GM23338 (cell line): ENCODE data around the gene MLKL. TPM values are rescaled to one million over a fixed set of nuclear protein-coding genes. Genes with fewer than 3 reads are reported as not detected.

Experiments
- ATAC-seq: fragments of 200-7000 bp; cut with Tn5 transposase; 3 replicates; pipeline ENCODE4 v1.9.1; 2020
- DNase-seq: peaks from one replicate; pipeline ENCODE4 v3.0.0-alpha.2; 2015; ENCODE audit warnings: low spot score
- H2AFZ ChIP-seq: fragments of 200-600 bp; sonication (generic); 2 replicates; pipeline ENCODE4 v1.8.0; 2016; ENCODE audit warnings: antibody characterized with exemption, mild to moderate bottlenecking, moderate library complexity
- H3F3A ChIP-seq: fragments of 200-600 bp; sonication (generic); replicated peaks from 2 replicates; pipeline ENCODE4 v1.8.0; 2017; ENCODE audit warnings: antibody characterized with exemption, mixed run types, low read depth
- H3K27ac ChIP-seq: fragments of 200-600 bp; sonication (generic); 2 replicates; pipeline ENCODE4 v1.6.1; 2016; ENCODE audit warnings: low read depth
- H3K27me3 ChIP-seq: fragments of 200-600 bp; sonication (generic); 2 replicates; pipeline ENCODE4 v1.8.0; 2016; ENCODE audit warnings: mild to moderate bottlenecking, mixed run types, moderate library complexity; ENCODE audit not compliant: insufficient read depth
- H3K36me3 ChIP-seq: fragments of 200-600 bp; sonication (generic); 2 replicates; pipeline ENCODE4 v1.8.0; 2016; ENCODE audit warnings: mild to moderate bottlenecking; ENCODE audit not compliant: insufficient read depth
- H3K4me1 ChIP-seq: fragments of 200-600 bp; sonication (generic); 2 replicates; pipeline ENCODE4 v1.8.0; 2016; ENCODE audit warnings: mild to moderate bottlenecking, moderate library complexity; ENCODE audit not compliant: insufficient read depth
- H3K4me2 ChIP-seq: fragments of 200-600 bp; sonication (generic); 2 replicates; pipeline ENCODE4 v1.7.1; 2017; ENCODE audit warnings: mixed run types
- H3K4me3 ChIP-seq: fragments of 200-600 bp; sonication (generic); 2 replicates; pipeline ENCODE4 v1.6.1; 2016; ENCODE audit warnings: mixed run types
- H3K79me2 ChIP-seq: fragments of 200-600 bp; sonication (generic); replicated peaks from 2 replicates; pipeline ENCODE4 v1.8.0; 2017; ENCODE audit warnings: mild to moderate bottlenecking; ENCODE audit not compliant: insufficient read depth
- H3K9me2 ChIP-seq: fragments of 200-600 bp; sonication (generic); 2 replicates; pipeline ENCODE4 v1.8.0; 2017; ENCODE audit not compliant: insufficient read depth
- H4K20me1 ChIP-seq: fragments of 200-600 bp; sonication (generic); replicated peaks from 2 replicates; pipeline ENCODE4 v1.8.0; 2017; ENCODE audit warnings: mild to moderate bottlenecking; ENCODE audit not compliant: insufficient read depth
- H3K27ac Mint-ChIP-seq: 2 replicates; pipeline ENCODE4 v1.8.0; 2020; ENCODE audit warnings: inconsistent platforms, mild to moderate bottlenecking, moderate library complexity, mixed read lengths
- H3K27me3 Mint-ChIP-seq: 3 replicates; pipeline ENCODE4 v1.8.0; 2022; ENCODE audit warnings: low read depth, mild to moderate bottlenecking, moderate library complexity, mixed read lengths, inconsistent platforms; ENCODE audit not compliant: insufficient read depth, poor library complexity
- H3K36me3 Mint-ChIP-seq: 3 replicates; pipeline ENCODE4 v1.8.0; 2021; ENCODE audit warnings: low read depth, mild to moderate bottlenecking, inconsistent platforms, moderate library complexity, mixed read lengths
- H3K4me1 Mint-ChIP-seq: 3 replicates; pipeline ENCODE4 v1.8.0; 2020; ENCODE audit warnings: mild to moderate bottlenecking, inconsistent platforms, mixed read lengths
- H3K4me3 Mint-ChIP-seq: 3 replicates; pipeline ENCODE4 v1.8.0; 2021; ENCODE audit warnings: moderate library complexity, mild to moderate bottlenecking, inconsistent platforms, mixed read lengths
- H3K9me3 Mint-ChIP-seq: 3 replicates; pipeline ENCODE4 v1.8.0; 2020; ENCODE audit warnings: moderate library complexity, mild to moderate bottlenecking, inconsistent platforms, mixed read lengths
- CREB1 ChIP-seq: fragments of 250-450 bp; sonication (Bioruptor Pico); IDR thresholded peaks from 2 replicates; pipeline ENCODE4 v1.5.0; 2020; ENCODE audit warnings: low read depth, mild to moderate bottlenecking, moderate library complexity
- EZH2 ChIP-seq: fragments of 200-600 bp; sonication (generic); IDR thresholded peaks from one replicate; pipeline ENCODE4 v1.8.0; 2017; ENCODE audit warnings: antibody characterized with exemption, mild to moderate bottlenecking, low read depth; ENCODE audit not compliant: unreplicated experiment
- EZH2phosphoT487 ChIP-seq: fragments of 200-600 bp; sonication (generic); IDR thresholded peaks from one replicate; pipeline ENCODE4 v1.8.1; 2018; ENCODE audit warnings: antibody characterized with exemption; ENCODE audit not compliant: unreplicated experiment
- JUNB ChIP-seq: IDR thresholded peaks from one replicate; pipeline ENCODE4 v1.6.1; 2016; ENCODE audit warnings: antibody characterized with exemption; ENCODE audit not compliant: unreplicated experiment
- NANOG ChIP-seq: IDR thresholded peaks from 2 replicates; pipeline ENCODE4 v1.6.1; 2016; ENCODE audit warnings: antibody characterized with exemption, borderline replicate concordance
- POLR2AphosphoS5 ChIP-seq: IDR thresholded peaks from 2 replicates; pipeline ENCODE4 v1.6.1; 2016; ENCODE audit warnings: antibody characterized with exemption, low read depth
- STAT1 ChIP-seq: IDR thresholded peaks from one replicate; pipeline ENCODE4 v1.6.1; 2016; ENCODE audit warnings: antibody characterized with exemption; ENCODE audit not compliant: unreplicated experiment
- ZNF114 ChIP-seq: fragments of 250-450 bp; sonication (Bioruptor Pico); IDR thresholded peaks from 2 replicates; pipeline ENCODE4 v1.5.0; 2020; ENCODE audit warnings: mild to moderate bottlenecking, moderate library complexity
- ZNF331 ChIP-seq: fragments of 250-450 bp; sonication (Bioruptor Pico); IDR thresholded peaks from 2 replicates; pipeline ENCODE4 v1.5.0; 2020; ENCODE audit warnings: low read depth, mild to moderate bottlenecking, moderate library complexity
- polyA plus RNA-seq: library from polyadenylated mRNA; unstranded; fragments of >200 nt; fragmentation: Nextera tagmentation; extraction: Ambion mirVana; gene quantifications from 2 replicates; pipeline ENCODE4 v1.2.1, GENCODE V29; 2016
- total RNA-seq: library from RNA; depleted of rRNA; stranded (reverse); fragments of >200 nt; shearing (Covaris generic); gene quantifications from 2 replicates; pipeline ENCODE4 v1.2.3, GENCODE V29; 2014
- TF ChIP-seq, protein P1 (sequence below): IDR thresholded peaks from one replicate; pipeline ENCODE4 v1.6.1; 2018; ENCODE audit warnings: antibody characterized with exemption; ENCODE audit not compliant: unreplicated experiment
- TF ChIP-seq, protein P2 (sequence below): IDR thresholded peaks from 2 replicates; pipeline ENCODE4 v1.6.1; 2016; ENCODE audit warnings: antibody characterized with exemption
- TF ChIP-seq, protein P3 (sequence below): fragments of 250-450 bp; sonication (Bioruptor Pico); IDR thresholded peaks from 2 replicates; pipeline ENCODE4 v1.5.0; 2020; ENCODE audit warnings: mild to moderate bottlenecking, moderate library complexity
- TF ChIP-seq, protein P4 (sequence below), 2 experiments: fragments of 200-600 bp in 1 of 2; sonication (generic) in 1 of 2; conservative IDR thresholded peaks; 2 replicates each; pipeline versions ENCODE4 v1.5.1 to v1.6.1; 2016 to 2017; ENCODE audit warnings: antibody characterized with exemption in 2 of 2, low read depth in 2 of 2, mild to moderate bottlenecking in 2 of 2, moderate library complexity in 1 of 2

MLKL gene
- total and polyA plus RNA-seq, 2 experiments from 2014 or later: 5.1 to 9.7 TPM

DNA sequence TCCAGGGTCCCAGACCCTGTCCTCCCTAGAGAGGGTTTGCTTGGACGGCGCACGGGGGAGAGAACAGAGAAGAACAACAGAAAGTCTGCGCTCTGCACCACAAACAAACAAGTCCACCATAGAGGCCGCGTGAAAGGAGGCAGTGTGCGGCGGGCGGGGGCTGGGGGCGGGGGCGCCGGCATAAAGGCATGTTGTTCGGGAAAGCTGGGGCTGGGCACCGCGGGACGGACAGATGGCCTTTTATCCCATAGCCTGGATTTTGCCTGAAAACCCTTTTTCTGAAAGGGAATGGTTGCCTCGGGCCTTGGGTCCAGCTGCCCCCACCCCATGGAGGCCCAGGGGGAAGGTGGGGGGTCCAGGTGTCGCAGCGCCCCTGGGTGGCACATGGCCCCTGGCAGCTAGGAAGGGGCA, 48.0 kb upstream of the MLKL start:
- Histone ChIP-seq H3K36me3 (no peaks in the 10 kb centered on the region), H3K27me3 (no peaks in the 10 kb centered on the region), H3K4me2 (no peak overlapping the region), H3K9me2 (no peaks in the 10 kb centered on the region), H3K79me2 (no peaks in the 10 kb centered on the region), H3K4me3 (no peak overlapping the region), H2AFZ (no peak overlapping the region), H3K27ac (no peak overlapping the region), H3F3A (no peaks in the 10 kb centered on the region), H4K20me1 (no peaks in the 10 kb centered on the region), H3K4me1 (0 out of 2 replicates have a peak, but pooled peaks cover under 1% of the 10 kb centered on the region)
- H3K9me3 Mint-ChIP-seq: peaks cover 2% of the 10 kb centered on the region; the same call in 1 of the 3 replicates
- DNase-seq (no peak), ATAC-seq (no peak)
- TF ChIP-seq ZNF331 (CRISPR knock-in tag) (no peak), POLR2AphosphoS5 (no peak), STAT1 (no peak), EZH2 (no peak), CREB1 (CRISPR knock-in tag) (no peak), NANOG (no peak), EZH2phosphoT487 (no peak), JUNB (no peak), ZNF114 (CRISPR knock-in tag) (no peak)
- TF ChIP-seq, protein P1, sequence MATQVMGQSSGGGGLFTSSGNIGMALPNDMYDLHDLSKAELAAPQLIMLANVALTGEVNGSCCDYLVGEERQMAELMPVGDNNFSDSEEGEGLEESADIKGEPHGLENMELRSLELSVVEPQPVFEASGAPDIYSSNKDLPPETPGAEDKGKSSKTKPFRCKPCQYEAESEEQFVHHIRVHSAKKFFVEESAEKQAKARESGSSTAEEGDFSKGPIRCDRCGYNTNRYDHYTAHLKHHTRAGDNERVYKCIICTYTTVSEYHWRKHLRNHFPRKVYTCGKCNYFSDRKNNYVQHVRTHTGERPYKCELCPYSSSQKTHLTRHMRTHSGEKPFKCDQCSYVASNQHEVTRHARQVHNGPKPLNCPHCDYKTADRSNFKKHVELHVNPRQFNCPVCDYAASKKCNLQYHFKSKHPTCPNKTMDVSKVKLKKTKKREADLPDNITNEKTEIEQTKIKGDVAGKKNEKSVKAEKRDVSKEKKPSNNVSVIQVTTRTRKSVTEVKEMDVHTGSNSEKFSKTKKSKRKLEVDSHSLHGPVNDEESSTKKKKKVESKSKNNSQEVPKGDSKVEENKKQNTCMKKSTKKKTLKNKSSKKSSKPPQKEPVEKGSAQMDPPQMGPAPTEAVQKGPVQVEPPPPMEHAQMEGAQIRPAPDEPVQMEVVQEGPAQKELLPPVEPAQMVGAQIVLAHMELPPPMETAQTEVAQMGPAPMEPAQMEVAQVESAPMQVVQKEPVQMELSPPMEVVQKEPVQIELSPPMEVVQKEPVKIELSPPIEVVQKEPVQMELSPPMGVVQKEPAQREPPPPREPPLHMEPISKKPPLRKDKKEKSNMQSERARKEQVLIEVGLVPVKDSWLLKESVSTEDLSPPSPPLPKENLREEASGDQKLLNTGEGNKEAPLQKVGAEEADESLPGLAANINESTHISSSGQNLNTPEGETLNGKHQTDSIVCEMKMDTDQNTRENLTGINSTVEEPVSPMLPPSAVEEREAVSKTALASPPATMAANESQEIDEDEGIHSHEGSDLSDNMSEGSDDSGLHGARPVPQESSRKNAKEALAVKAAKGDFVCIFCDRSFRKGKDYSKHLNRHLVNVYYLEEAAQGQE: no peak
- TF ChIP-seq, protein P2, sequence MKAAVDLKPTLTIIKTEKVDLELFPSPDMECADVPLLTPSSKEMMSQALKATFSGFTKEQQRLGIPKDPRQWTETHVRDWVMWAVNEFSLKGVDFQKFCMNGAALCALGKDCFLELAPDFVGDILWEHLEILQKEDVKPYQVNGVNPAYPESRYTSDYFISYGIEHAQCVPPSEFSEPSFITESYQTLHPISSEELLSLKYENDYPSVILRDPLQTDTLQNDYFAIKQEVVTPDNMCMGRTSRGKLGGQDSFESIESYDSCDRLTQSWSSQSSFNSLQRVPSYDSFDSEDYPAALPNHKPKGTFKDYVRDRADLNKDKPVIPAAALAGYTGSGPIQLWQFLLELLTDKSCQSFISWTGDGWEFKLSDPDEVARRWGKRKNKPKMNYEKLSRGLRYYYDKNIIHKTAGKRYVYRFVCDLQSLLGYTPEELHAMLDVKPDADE: no peak
- TF ChIP-seq, protein P3, sequence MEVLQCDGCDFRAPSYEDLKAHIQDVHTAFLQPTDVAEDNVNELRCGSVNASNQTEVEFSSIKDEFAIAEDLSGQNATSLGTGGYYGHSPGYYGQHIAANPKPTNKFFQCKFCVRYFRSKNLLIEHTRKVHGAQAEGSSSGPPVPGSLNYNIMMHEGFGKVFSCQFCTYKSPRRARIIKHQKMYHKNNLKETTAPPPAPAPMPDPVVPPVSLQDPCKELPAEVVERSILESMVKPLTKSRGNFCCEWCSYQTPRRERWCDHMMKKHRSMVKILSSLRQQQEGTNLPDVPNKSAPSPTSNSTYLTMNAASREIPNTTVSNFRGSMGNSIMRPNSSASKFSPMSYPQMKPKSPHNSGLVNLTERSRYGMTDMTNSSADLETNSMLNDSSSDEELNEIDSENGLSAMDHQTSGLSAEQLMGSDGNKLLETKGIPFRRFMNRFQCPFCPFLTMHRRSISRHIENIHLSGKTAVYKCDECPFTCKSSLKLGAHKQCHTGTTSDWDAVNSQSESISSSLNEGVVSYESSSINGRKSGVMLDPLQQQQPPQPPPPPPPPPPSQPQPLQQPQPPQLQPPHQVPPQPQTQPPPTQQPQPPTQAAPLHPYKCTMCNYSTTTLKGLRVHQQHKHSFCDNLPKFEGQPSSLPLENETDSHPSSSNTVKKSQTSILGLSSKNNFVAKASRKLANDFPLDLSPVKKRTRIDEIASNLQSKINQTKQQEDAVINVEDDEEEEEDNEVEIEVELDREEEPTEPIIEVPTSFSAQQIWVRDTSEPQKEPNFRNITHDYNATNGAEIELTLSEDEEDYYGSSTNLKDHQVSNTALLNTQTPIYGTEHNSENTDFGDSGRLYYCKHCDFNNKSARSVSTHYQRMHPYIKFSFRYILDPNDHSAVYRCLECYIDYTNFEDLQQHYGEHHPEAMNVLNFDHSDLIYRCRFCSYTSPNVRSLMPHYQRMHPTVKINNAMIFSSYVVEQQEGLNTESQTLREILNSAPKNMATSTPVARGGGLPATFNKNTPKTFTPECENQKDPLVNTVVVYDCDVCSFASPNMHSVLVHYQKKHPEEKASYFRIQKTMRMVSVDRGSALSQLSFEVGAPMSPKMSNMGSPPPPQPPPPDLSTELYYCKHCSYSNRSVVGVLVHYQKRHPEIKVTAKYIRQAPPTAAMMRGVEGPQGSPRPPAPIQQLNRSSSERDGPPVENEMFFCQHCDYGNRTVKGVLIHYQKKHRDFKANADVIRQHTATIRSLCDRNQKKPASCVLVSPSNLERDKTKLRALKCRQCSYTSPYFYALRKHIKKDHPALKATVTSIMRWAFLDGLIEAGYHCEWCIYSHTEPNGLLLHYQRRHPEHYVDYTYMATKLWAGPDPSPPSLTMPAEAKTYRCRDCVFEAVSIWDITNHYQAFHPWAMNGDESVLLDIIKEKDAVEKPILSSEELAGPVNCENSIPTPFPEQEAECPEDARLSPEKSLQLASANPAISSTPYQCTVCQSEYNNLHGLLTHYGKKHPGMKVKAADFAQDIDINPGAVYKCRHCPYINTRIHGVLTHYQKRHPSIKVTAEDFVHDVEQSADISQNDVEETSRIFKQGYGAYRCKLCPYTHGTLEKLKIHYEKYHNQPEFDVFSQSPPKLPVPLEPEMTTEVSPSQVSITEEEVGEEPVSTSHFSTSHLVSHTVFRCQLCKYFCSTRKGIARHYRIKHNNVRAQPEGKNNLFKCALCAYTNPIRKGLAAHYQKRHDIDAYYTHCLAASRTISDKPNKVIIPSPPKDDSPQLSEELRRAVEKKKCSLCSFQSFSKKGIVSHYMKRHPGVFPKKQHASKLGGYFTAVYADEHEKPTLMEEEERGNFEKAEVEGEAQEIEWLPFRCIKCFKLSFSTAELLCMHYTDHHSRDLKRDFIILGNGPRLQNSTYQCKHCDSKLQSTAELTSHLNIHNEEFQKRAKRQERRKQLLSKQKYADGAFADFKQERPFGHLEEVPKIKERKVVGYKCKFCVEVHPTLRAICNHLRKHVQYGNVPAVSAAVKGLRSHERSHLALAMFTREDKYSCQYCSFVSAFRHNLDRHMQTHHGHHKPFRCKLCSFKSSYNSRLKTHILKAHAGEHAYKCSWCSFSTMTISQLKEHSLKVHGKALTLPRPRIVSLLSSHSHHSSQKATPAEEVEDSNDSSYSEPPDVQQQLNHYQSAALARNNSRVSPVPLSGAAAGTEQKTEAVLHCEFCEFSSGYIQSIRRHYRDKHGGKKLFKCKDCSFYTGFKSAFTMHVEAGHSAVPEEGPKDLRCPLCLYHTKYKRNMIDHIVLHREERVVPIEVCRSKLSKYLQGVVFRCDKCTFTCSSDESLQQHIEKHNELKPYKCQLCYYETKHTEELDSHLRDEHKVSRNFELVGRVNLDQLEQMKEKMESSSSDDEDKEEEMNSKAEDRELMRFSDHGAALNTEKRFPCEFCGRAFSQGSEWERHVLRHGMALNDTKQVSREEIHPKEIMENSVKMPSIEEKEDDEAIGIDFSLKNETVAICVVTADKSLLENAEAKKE: no peak
- TF ChIP-seq, protein P4, sequence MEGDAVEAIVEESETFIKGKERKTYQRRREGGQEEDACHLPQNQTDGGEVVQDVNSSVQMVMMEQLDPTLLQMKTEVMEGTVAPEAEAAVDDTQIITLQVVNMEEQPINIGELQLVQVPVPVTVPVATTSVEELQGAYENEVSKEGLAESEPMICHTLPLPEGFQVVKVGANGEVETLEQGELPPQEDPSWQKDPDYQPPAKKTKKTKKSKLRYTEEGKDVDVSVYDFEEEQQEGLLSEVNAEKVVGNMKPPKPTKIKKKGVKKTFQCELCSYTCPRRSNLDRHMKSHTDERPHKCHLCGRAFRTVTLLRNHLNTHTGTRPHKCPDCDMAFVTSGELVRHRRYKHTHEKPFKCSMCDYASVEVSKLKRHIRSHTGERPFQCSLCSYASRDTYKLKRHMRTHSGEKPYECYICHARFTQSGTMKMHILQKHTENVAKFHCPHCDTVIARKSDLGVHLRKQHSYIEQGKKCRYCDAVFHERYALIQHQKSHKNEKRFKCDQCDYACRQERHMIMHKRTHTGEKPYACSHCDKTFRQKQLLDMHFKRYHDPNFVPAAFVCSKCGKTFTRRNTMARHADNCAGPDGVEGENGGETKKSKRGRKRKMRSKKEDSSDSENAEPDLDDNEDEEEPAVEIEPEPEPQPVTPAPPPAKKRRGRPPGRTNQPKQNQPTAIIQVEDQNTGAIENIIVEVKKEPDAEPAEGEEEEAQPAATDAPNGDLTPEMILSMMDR (conservative IDR thresholded peaks at IDR 0.05; ENCODE audit: low read depth in 2 of 2): no peak
- no peak overlapping the region for H3K27ac Mint-ChIP-seq
- no peaks in the 10 kb centered on the region for H3K36me3 Mint-ChIP-seq
- peaks cover 26% of the 10 kb centered on the region for H3K4me1 Mint-ChIP-seq
- no peak overlapping the region for H3K4me3 Mint-ChIP-seq
- peaks cover 1% of the 10 kb centered on the region for H3K27me3 Mint-ChIP-seq
